ENCODE results near the gene TRIM56.

GRCh38 chr7:101129603-101130117, 44.4 kb downstream of the TRIM56 start:
- TF ChIP-seq ZNF274 (IDR thresholded peaks at IDR 0.05; ENCODE audit: low read depth, low read length) (no peak), YY1 (IDR thresholded peaks at IDR 0.05; ENCODE audit: insufficient read depth, insufficient read length) (no peak), SUZ12 (IDR thresholded peaks at IDR 0.05; ENCODE audit: extremely low read depth, insufficient read depth, insufficient read length) (no peak)

Measured in NT2/D1 (cell line).